ENCODE results near the gene GNB5.
A peak's percentile ranks its signal among the peaks of the same experiment; 100 is the strongest.
"Not testable (repeated sequence)": the region's sequence is repeated elsewhere in the genome, so short reads cannot be mapped to it uniquely, and the experiment has no call there.

Gene GNB5

GRCh38 chr15:52086011-52086786 lies 105.0 kb downstream of the GNB5 start:
- DNase-seq, result no peak

DNA sequence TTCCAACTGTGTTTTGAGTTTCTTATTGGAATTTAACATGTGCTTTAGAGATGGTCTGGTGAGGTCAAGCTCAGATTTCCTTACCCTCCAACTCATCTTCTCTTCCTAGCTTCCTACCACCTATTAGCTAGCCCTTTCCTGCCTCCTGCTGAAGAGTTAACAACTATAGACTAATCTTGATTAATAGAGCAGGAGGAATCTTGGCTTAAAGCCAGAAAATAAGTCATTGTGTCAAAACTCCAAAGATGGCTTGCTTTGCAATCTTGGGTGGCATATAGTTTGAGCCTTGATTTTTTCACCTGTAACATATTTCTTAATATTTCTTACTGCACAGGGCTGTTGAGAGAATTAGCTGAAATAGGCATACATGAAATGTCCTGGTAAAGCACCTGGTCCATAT lies 105.9 kb downstream of the GNB5 start:
- no peak for DNase-seq

- DNase-seq, result no peak
These were observed 107.6 kb downstream of the GNB5 start for GRCh38 chr15:52083603-52084002.

GRCh38 chr15:52083037-52083359 lies 108.2 kb downstream of the GNB5 start:
- DNase-seq, result not testable (repeated sequence)

- DNase-seq, result peak; percentile 30
These were observed 108.8 kb downstream of the GNB5 start for GRCh38 chr15:52082197-52083036.

DNA sequence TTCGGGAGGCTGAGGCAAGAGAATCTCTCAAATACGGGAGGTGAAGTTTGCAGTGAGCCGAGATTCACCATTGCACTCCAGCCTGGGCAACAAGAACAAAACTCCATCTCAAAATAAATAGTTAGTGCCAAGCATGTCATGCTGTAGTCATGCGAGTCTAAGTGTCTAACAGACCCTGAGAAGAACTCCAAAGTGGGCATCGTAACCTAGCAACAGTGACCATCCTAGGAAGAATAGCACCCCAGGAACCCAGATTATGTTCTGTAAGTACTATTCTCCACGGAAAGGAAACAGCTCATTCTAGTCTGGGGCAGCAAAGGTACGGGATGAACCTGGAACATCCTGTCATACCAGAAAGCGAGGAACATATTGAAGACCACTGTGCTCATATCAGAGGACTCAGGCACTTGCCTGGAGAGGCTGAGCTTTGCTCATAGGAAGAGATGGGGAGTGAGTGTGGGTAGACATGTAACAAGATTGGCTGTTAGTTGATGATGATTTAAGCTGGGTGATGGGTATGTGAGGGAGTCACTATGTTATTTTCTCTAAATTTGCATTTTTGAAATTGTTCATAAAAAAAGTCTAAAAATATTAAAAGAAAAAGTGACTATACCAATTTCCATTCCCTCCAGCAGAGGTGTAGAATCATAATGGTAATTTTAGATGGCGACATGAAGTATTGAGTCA lies 110.3 kb downstream of the GNB5 start:
- no peak for DNase-seq

DNA sequence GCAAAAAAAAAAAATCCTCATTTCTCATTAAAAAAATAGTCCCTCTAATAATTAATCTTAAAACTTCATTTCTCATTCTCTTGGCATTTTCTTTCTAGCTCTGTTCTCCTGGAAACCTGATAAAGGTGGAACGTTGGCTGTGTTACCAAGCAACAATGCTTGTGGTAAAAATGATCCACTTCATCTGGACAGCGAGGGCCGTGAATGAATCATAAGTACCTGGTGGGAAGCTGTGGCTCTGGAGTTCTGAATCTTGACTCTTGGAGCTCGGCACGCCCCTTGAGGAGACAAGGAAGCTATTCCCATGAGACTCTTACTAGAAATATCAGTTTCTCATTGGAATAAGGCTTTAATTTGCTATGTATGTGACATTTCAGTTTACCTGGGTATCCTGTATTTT lies 111.2 kb downstream of the GNB5 start:
- no peak for DNase-seq

GRCh38 chr15:52078876-52079700 lies 112.1 kb downstream of the GNB5 start:
- DNase-seq, result peak; percentile 88

DNA sequence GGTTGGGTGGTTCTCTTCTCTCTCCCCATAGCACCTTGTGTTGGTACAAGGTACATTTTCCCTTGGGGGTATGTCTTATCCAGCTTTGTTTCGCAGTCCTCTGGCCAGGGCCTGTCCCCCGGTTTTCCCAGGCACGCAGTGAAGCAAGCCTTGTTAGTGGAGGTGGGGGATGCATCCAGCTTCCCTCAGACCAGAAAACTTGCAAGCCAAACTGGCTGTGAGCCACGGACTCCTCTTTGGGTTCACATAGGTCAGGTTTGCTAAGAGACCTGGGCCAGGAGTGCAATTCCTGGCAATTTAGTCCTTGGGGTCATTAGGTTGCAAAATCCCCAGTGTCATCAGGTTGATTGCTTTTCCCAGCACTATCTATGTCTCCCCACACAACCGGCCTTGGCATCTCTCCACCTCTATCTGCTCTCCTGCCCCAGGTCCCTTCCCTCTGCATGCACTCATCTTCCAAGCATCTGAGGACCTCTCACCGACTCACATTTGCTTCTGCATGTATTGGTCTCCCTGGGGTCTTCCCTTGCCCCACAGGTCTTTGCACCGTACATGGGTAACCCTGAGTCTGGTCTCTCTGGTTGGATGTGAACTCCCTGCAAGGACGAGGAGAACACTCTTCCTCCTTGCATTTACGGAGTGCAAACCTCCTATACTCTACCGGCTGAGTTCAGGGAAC lies 112.9 kb downstream of the GNB5 start:
- no peak for DNase-seq

GRCh38 chr15:52076889-52077781 lies 114.1 kb downstream of the GNB5 start:
- peak; percentile 68 for DNase-seq

DNA sequence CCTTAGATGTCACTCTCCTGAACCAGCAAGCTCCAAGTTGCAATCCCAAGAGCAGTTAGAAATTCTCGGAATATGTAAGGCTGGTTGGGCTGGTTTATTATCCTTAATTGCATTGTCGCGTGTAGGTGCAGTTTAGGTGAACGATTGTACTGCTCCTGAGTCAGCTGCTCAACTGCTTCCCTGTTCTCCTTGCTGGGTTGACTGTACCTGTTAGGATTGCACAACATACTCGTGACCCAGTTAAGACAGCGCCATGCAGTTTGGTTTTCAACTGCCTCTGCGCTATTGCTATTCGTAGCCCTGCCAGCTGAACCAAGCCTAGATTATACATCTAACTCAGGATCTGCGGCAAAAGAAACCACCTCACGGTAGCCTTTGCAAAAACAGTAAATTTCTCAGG lies 119.6 kb downstream of the GNB5 start:
- no peak for DNase-seq

GRCh38 chr15:52069559-52069958 lies 121.6 kb downstream of the GNB5 start:
- no peak for DNase-seq

DNA sequence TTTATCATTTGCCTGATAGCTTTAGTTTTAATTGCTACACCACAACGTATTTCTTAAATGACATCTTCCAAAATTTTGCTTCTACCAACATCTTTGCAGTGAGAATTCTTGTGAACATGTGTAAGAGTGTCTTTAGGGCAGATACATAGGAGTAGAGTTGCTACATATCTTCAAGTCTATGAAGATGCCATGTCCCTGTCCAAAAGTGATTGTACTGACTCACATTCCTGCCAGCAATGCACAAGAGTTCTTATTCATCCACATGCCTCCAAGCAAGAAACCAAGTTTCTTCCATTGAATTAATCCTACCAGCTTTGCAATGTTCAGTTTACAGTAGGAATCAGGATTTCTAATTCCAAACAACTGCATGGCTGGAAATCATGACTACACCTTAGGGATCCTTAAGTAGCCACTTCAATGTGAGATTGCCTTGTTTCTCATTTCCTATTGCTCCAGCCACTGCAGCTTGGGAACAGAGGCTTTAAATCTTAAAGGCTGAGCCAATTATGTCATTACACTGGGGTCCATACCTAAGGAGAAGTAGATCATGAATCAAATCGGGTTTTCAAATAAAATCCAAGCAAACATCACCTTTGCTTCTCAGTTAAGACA lies 123.1 kb downstream of the GNB5 start:
- DNase-seq, result no peak

GRCh38 chr15:52067545-52067926 lies 123.7 kb downstream of the GNB5 start:
- DNase-seq, result no peak

GRCh38 chr15:52066842-52067544 lies 124.2 kb downstream of the GNB5 start:
- no peak for DNase-seq

All from activated CD4-positive, alpha-beta T cell treated with anti-CD3 and anti-CD28 coated beads, Interleukin-10, Interleukin-2, amounts not matched to agents 100 ng/mL and 50 ng/mL, durations not matched to agents 16 hours and 8 hours (primary cell).